ENCODE results near the gene MPDU1. TPM values are rescaled to one million over a fixed set of nuclear protein-coding genes. Genes with fewer than 3 reads are reported as not detected.
A peak's percentile ranks its signal among the peaks of the same experiment; 100 is the strongest.

MPDU1 gene
- total and polyA plus RNA-seq, 2 of the 13 experiments (the other 11 are each of a cell fraction or from before 2014, with no cell fraction given): 112 to 167 TPM

DNA sequence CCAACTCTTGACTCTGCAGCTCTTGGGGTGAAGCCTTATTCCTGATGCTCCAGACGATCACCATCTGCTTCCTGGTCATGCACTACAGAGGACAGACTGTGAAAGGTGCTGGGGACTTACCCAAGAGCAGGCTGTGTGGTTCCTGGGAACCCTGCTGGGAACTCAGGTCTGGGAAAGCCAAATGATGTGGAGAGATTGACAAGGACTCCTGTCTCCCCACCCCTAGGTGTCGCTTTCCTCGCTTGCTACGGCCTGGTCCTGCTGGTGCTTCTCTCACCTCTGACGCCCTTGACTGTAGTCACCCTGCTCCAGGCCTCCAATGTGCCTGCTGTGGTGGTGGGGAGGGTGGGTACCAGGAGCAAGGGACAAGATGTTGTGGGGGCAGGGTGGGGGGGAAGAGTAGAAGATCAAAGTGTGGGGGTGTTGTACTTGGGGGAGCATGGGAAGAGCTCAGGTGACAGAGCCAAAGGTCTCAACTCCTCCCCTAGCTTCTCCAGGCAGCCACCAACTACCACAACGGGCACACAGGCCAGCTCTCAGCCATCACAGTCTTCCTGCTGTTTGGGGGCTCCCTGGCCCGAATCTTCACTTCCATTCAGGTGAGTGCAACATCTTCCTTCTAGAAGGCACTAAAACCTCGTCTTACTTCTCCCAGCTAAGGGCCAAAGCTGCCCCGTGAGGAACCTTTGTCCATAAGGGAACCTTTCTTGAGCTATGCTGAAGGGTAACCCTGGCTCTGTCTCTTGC lies 3.2 kb downstream of the MPDU1 start:
- DNase-seq (ENCODE audit: low spot score) (peak; percentile 62), FAIRE-seq (peak; percentile 66), ATAC-seq (peak; percentile 32)
- in situ Hi-C loops (cut with HindIII; ENCODE audit: extremely low pct_ligation_motif_present, low pct_unique_long_range_greater_than_20kb): loop anchor here (5.0 kb wide), 1 partner anchor 100 kb away; the partner anchor contains the start of genes TP53 and WRAP53
- H3K4me1 ChIP-seq (ENCODE audit: insufficient read depth, low read length): peaks cover 28% of the 10 kb centered on the region
- WGBS (ENCODE audit: low lambda C conversion rate): 64% methylated on average over 9 of the region's 9 CpGs
- H3K9ac ChIP-seq (ENCODE audit: insufficient read depth, low read depth, low read length): no peak overlapping the region
- ChIA-PET POLR2A (interaction anchor here (0.6 to 4.5 kb wide), 4 partner anchors 26 to 100 kb away, joined by 3 to 89 read pairs (median 6); partner anchors contain the start of genes ATP1B2, SAT2, TP53 and WRAP53), CTCF (ENCODE audit: low intra/inter-chr PET ratio, low total read pairs) (interaction anchor here (0.9 to 1.5 kb wide), 3 partner anchors 46 to 101 kb away, joined by 3 to 7 read pairs (median 3); partner anchors contain the start of genes TP53 and WRAP53)
- H3K27ac ChIP-seq (ENCODE audit: extremely low read length, insufficient read depth, low read length): no peak overlapping the region
- peaks cover 8 to 29% of the 10 kb centered on the region in 2 experiments for H3K36me3 ChIP-seq (replicated peaks in 1 of 2; ENCODE audit: control insufficient read depth in 1 of 2, insufficient read depth in 2 of 2, low read length in 2 of 2)
- BruUV-seq (replicated peaks): no TSS peak
- H4K20me1 ChIP-seq (ENCODE audit: insufficient read depth, low read length): no peaks in the 10 kb centered on the region
- intact Hi-C loops (cut with micrococcal nuclease; ENCODE audit: unreplicated experiment): loop anchor here (1.0 kb wide), 1 partner anchor 86 kb away; no protein-coding TSS in a partner anchor
- no peaks in the 10 kb centered on the region for H3K9me3 ChIP-seq (ENCODE audit: low read length)
- no peaks in the 10 kb centered on the region; a peak in 1 of 5 replicates for H3K27me3 ChIP-seq (ENCODE audit: control insufficient read depth in 1 of 2, insufficient read depth in 2 of 2, low read length in 2 of 2)
- peaks cover 15% of the 10 kb centered on the region for H3K79me2 ChIP-seq (ENCODE audit: insufficient read depth, low read length)
- H3K4me2 ChIP-seq (ENCODE audit: low read depth, low read length): no peak overlapping the region
- H3K4me3 ChIP-seq (replicated peaks in 1 of 3; ENCODE audit: insufficient read depth in 1 of 3, low read depth in 2 of 3, low read length in 3 of 3): no peak overlapping the region
- H2AFZ ChIP-seq (ENCODE audit: low read length): no peak overlapping the region
- TF ChIP-seq ZFP36L1 (CRISPR knock-in tag; IDR thresholded peaks at IDR 0.05) (no peak), MXI1 (IDR thresholded peaks at IDR 0.05; ENCODE audit: borderline replicate concordance, low read depth, low read length) (peak; percentile 41; the same call in 1 of the 3 replicates), XBP1 (CRISPR knock-in tag; IDR thresholded peaks at IDR 0.05) (no peak), XRCC5 (optimal IDR thresholded peaks at IDR 0.05; ENCODE audit: low read length) (peak; percentile 45), DDIT3 (CRISPR knock-in tag; IDR thresholded peaks at IDR 0.05) (no peak), ZNF3 (CRISPR knock-in tag; IDR thresholded peaks at IDR 0.05) (no peak), ZFY (CRISPR knock-in tag; IDR thresholded peaks at IDR 0.05) (peak; percentile 35; the same call in 1 of the 2 replicates), SALL1 (CRISPR knock-in tag; IDR thresholded peaks at IDR 0.05) (peak; percentile 41; the same call in 1 of the 2 replicates), SAP130 (CRISPR knock-in tag; IDR thresholded peaks at IDR 0.05; ENCODE audit: low read depth) (peak; percentile 43; the same call in 1 of the 2 replicates), AGO1 (IDR thresholded peaks at IDR 0.05; ENCODE audit: low read depth, low read length, poor library complexity, severe bottlenecking) (no peak), FOXO1 (CRISPR knock-in tag; IDR thresholded peaks at IDR 0.05) (no peak), AKAP8 (CRISPR knock-in tag; IDR thresholded peaks at IDR 0.05) (no peak), ZNF512 (CRISPR knock-in tag; IDR thresholded peaks at IDR 0.05) (no peak), ZNF484 (CRISPR knock-in tag; IDR thresholded peaks at IDR 0.05; ENCODE audit: borderline replicate concordance, low read depth) (no peak), ZNF143 (CRISPR knock-in tag; IDR thresholded peaks at IDR 0.05) (no peak), ZNF224 (CRISPR knock-in tag; IDR thresholded peaks at IDR 0.05) (no peak), ARNT (IDR thresholded peaks at IDR 0.05) (no peak)
- TF ChIP-seq, protein P1, sequence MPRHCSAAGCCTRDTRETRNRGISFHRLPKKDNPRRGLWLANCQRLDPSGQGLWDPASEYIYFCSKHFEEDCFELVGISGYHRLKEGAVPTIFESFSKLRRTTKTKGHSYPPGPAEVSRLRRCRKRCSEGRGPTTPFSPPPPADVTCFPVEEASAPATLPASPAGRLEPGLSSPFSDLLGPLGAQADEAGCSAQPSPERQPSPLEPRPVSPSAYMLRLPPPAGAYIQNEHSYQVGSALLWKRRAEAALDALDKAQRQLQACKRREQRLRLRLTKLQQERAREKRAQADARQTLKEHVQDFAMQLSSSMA (CRISPR knock-in tag; IDR thresholded peaks at IDR 0.05): 0 out of 2 replicates have a peak, but pooled peaks have one; percentile 24
- TF ChIP-seq, protein P2, sequence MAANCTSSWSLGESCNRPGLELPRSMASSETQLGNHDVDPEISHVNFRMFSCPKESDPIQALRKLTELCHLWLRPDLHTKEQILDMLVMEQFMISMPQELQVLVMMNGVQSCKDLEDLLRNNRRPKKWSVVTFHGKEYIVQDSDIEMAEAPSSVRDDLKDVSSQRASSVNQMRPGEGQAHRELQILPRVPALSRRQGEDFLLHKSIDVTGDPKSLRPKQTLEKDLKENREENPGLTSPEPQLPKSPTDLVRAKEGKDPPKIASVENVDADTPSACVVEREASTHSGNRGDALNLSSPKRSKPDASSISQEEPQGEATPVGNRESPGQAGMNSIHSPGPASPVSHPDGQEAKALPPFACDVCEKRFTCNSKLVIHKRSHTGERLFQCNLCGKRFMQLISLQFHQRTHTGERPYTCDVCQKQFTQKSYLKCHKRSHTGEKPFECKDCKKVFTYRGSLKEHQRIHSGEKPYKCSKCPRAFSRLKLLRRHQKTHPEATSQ (CRISPR knock-in tag; IDR thresholded peaks at IDR 0.05; ENCODE audit: borderline replicate concordance): no peak

All from HepG2 (cell line).